CD4-positive, alpha-beta T cell treated with Interferon gamma for 1 hour (primary cell): Measurements from ENCODE around the gene NBL1.

Experiments used
- DNase-seq: peaks from one replicate; pipeline ENCODE4 v3.0.0-alpha.2; 2020

Gene NBL1

GRCh38 chr1:19643602-19644394, at the start of gene NBL1:
Gene NBL1 (plus strand): TSS chr1:19644311. CDS start chr1:19655031, 10,720 bp downstream.
- DNase-seq: peak; percentile 71

- no peak for DNase-seq
These were observed 47.9 kb upstream of the NBL1 start for GRCh38 chr1:19596065-19596713.

GRCh38 chr1:19596714-19597495, 47.2 kb upstream of the NBL1 start:
- peak; percentile 99 for DNase-seq

GRCh38 chr1:19597496-19598309, 46.4 kb upstream of the NBL1 start:
- peak; percentile 73 for DNase-seq

GRCh38 chr1:19599810-19600209, 44.3 kb upstream of the NBL1 start:
- no peak for DNase-seq

- DNase-seq: no peak
These were observed 41.6 kb upstream of the NBL1 start for GRCh38 chr1:19602486-19602885.

GRCh38 chr1:19605967-19606366, 38.1 kb upstream of the NBL1 start:
- no peak for DNase-seq

- DNase-seq: peak; percentile 13
These were observed 37.1 kb upstream of the NBL1 start for GRCh38 chr1:19606817-19607642.

GRCh38 chr1:19608232-19608631, 35.9 kb upstream of the NBL1 start:
- no peak for DNase-seq

- no peak for DNase-seq
These were observed 33.7 kb upstream of the NBL1 start for GRCh38 chr1:19610282-19610981.

GRCh38 chr1:19612530-19612929, 31.6 kb upstream of the NBL1 start:
- no peak for DNase-seq

GRCh38 chr1:19613171-19613703, 30.9 kb upstream of the NBL1 start:
- no peak for DNase-seq

- no peak for DNase-seq
These were observed 28.7 kb upstream of the NBL1 start for GRCh38 chr1:19615438-19615837.

- DNase-seq: no peak
These were observed 27.6 kb upstream of the NBL1 start for GRCh38 chr1:19616489-19616888.

- DNase-seq: no peak
These were observed 26.7 kb upstream of the NBL1 start for GRCh38 chr1:19617376-19617775.

GRCh38 chr1:19618428-19618827, 25.7 kb upstream of the NBL1 start:
- DNase-seq: no peak

- no peak for DNase-seq
These were observed 24.3 kb upstream of the NBL1 start for GRCh38 chr1:19619697-19620384.

GRCh38 chr1:19620786-19621185, 23.3 kb upstream of the NBL1 start:
- DNase-seq: no peak

GRCh38 chr1:19621274-19621950, 22.7 kb upstream of the NBL1 start:
- no peak for DNase-seq

GRCh38 chr1:19622204-19622603, 21.9 kb upstream of the NBL1 start:
- DNase-seq: no peak
